Endodermal cell (in vitro differentiated cells): Measurements from ENCODE around the gene DENND1C. TPM values are rescaled to one million over a fixed set of nuclear protein-coding genes. Genes with fewer than 3 reads are reported as not detected.
"Not testable (repeated sequence)": the region's sequence is repeated elsewhere in the genome, so short reads cannot be mapped to it uniquely, and the experiment has no call there.

ENCODE experiments used
- DNase-seq: peaks from one replicate; pipeline ENCODE4 v3.0.0-alpha.2; 2017
- H3K27ac ChIP-seq: 2 replicates; pipeline ENCODE4 v1.5.1; 2013; ENCODE audit warnings: mild to moderate bottlenecking, low read depth, low read length, moderate library complexity
- H3K27me3 ChIP-seq: 2 replicates; pipeline ENCODE4 v1.6.1; 2013; ENCODE audit warnings: mild to moderate bottlenecking, low read length, moderate library complexity; ENCODE audit not compliant: insufficient read depth, control insufficient read depth, poor library complexity, severe bottlenecking
- H3K36me3 ChIP-seq: 2 replicates; pipeline ENCODE4 v1.7.0; 2013; ENCODE audit warnings: mild to moderate bottlenecking, low read length, moderate library complexity; ENCODE audit not compliant: control insufficient read depth, insufficient read depth
- H3K4me1 ChIP-seq: one replicate; pipeline ENCODE4 v1.7.0; 2013; ENCODE audit warnings: low read length; ENCODE audit not compliant: control insufficient read depth, insufficient read depth
- H3K4me3 ChIP-seq: 2 replicates; pipeline ENCODE4 v1.5.1; 2013; ENCODE audit warnings: mild to moderate bottlenecking, low read length, moderate library complexity
- H3K9ac ChIP-seq: 2 replicates; pipeline ENCODE4 v1.6.1; 2013; ENCODE audit warnings: mild to moderate bottlenecking, low read length, moderate library complexity; ENCODE audit not compliant: poor library complexity, severe bottlenecking; ENCODE audit errors: extremely low read depth
- H3K9me3 ChIP-seq: 2 replicates; pipeline ENCODE4 v1.6.1; 2013; ENCODE audit warnings: mild to moderate bottlenecking, low read length, moderate library complexity; ENCODE audit not compliant: control insufficient read depth
- H3K27ac Mint-ChIP-seq: 2 replicates; pipeline ENCODE4 v1.8.0; 2020; ENCODE audit warnings: mixed read lengths
- H3K27me3 Mint-ChIP-seq: 2 replicates; pipeline ENCODE4 v1.8.0; 2021; ENCODE audit warnings: mild to moderate bottlenecking, mixed read lengths; ENCODE audit not compliant: insufficient read depth
- H3K36me3 Mint-ChIP-seq: 2 replicates; pipeline ENCODE4 v1.8.0; 2020; ENCODE audit warnings: low read depth, mixed read lengths
- H3K4me1 Mint-ChIP-seq: 2 replicates; pipeline ENCODE4 v1.8.0; 2020; ENCODE audit warnings: mixed read lengths
- H3K4me3 Mint-ChIP-seq: 2 replicates; pipeline ENCODE4 v1.8.0; 2020; ENCODE audit warnings: mild to moderate bottlenecking, moderate library complexity, mixed read lengths
- H3K9me3 Mint-ChIP-seq: 2 replicates; pipeline ENCODE4 v1.8.0; 2020; ENCODE audit warnings: mild to moderate bottlenecking, mixed read lengths
- CTCF ChIP-seq: fragments of 200-600 bp; sonication (generic); conservative IDR thresholded peaks from 2 replicates; pipeline ENCODE4 v1.5.0; 2021; ENCODE audit warnings: antibody characterized with exemption, mild to moderate bottlenecking
- whole genome bisulfite sequencing, 2 experiments: methylation state at CpG; one replicate each; pipeline versions ENCODE4 v1.1.5 to v1.1.7; 2013; ENCODE audit warnings: missing lambda C conversion rate in 2 of 2, mixed read lengths in 1 of 2; ENCODE audit not compliant: insufficient coverage in 1 of 2, insufficient read length in 1 of 2; 5-methylcytosine and 5-hydroxymethylcytosine counted together
- total RNA-seq, 2 donors: library from RNA; stranded (reverse); fragmentation: NEBNext Ultra II Directional in 1 of 2; extraction: Animal tissue kit (Norgen Biotek cat#: 25700) in 1 of 2; gene quantifications; 2 replicates in 1 of 2; 3 replicates in 1 of 2; pipeline ENCODE4 v1.2.1, GENCODE V29; 2021

DENND1C gene
- total RNA-seq, 2 donors from 2014 or later = 1.7 to 2.1 TPM

DNA sequence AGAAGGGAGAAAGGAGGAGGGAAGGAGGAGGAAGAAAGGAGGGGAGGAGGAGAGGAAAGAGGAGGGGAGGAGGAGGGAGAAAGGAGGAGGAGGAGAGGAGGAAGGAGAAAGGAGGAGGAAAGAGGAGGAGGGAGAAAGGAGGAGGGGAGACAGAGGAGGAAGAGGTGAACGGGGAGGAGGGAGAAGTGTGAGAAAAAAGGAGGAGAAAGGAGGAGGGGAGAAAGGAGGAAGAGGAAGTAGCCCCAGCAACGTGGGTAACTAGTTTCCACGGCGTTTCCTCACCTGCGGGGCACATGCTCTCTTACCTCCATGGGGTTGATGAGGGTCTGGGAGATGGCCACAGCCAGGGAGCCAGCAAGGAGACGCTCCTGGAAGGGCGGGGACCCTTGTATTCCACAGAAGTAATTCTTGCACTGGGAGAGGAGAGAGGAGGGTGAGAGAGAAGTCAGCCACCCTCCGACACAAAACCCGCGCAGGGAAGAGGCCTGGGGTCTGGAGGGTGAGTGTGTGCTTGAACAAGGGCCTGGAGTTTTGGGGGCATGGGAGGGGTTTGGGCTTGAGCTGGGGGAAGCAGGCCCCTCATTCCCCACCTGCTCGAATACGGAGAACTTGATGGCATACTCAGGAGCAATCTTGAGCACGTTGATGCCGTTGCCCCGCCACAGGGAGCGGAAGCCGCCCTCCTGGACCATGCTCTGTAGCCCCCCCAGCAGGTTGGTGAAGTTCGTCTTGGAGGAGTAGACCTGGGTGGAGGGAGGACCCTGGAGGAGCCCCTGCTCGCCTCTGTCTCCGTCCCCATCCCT is 52.0 kb downstream of the DENND1C start:
- peaks cover 34% of the 10 kb centered on the region for H3K27me3 Mint-ChIP-seq

GRCh38 chr19:6428692-6429418 is 52.7 kb downstream of the DENND1C start:
- not testable (repeated sequence) for H3K4me1 ChIP-seq, H3K36me3 Mint-ChIP-seq, H3K27me3 ChIP-seq, H3K27ac ChIP-seq, H3K27ac Mint-ChIP-seq, DNase-seq, H3K9me3 ChIP-seq, H3K4me3 Mint-ChIP-seq, H3K4me1 Mint-ChIP-seq, H3K9ac ChIP-seq, H3K36me3 ChIP-seq, H3K4me3 ChIP-seq
- peaks cover 32% of the 10 kb centered on the region for H3K27me3 Mint-ChIP-seq
- 84 to 92% methylated on average over 2 of the region's 2 CpGs for WGBS, 2 experiments
- peaks cover 11% of the 10 kb centered on the region for H3K9me3 Mint-ChIP-seq

More for the DNA sequence above, 52.0 kb downstream of the DENND1C start:
- Mint-ChIP-seq H3K4me1 (no peaks in the 10 kb centered on the region), H3K4me3 (no peak overlapping the region), H3K9me3 (peaks cover 11% of the 10 kb centered on the region), H3K27ac (no peak overlapping the region), H3K36me3 (no peaks in the 10 kb centered on the region)
- no peak for TF ChIP-seq CTCF
- no peaks in the 10 kb centered on the region for H3K36me3 ChIP-seq
- no peak for DNase-seq
- peaks cover 7% of the 10 kb centered on the region for H3K27me3 ChIP-seq
- H3K4me1 ChIP-seq = no peaks in the 10 kb centered on the region
- WGBS, 2 experiments = 53 to 70% methylated on average over 8 to 20 of the region's 20 CpGs
- H3K9ac ChIP-seq = no peak overlapping the region
- no peak overlapping the region for H3K27ac ChIP-seq
- H3K9me3 ChIP-seq = peaks cover 6% of the 10 kb centered on the region
- no peak overlapping the region for H3K4me3 ChIP-seq

- Mint-ChIP-seq H3K9me3 (peaks cover 11% of the 10 kb centered on the region), H3K4me1 (peaks cover 13% of the 10 kb centered on the region), H3K27me3 (peaks cover 31% of the 10 kb centered on the region), H3K27ac (no peak overlapping the region), H3K36me3 (peaks cover 13% of the 10 kb centered on the region), H3K4me3 (no peak overlapping the region)
- Histone ChIP-seq H3K9me3 (peaks cover 6% of the 10 kb centered on the region), H3K4me1 (no peaks in the 10 kb centered on the region), H3K36me3 (peaks cover 11% of the 10 kb centered on the region), H3K27ac (no peak overlapping the region), H3K4me3 (no peak overlapping the region), H3K27me3 (peaks cover 7% of the 10 kb centered on the region), H3K9ac (no peak overlapping the region)
- WGBS, 2 experiments = 96% methylated on average over 14 to 18 of the region's 18 CpGs
- TF ChIP-seq CTCF = no peak
- DNase-seq = no peak
Observed at GRCh38 chr19:6427131-6427530, 54.5 kb downstream of the DENND1C start.
